ENCODE data around the gene MBP. TPM values are rescaled to one million over a fixed set of nuclear protein-coding genes. Genes with fewer than 3 reads are reported as not detected.

The MBP gene
- total and polyA plus RNA-seq, 2 experiments from 2014 or later: 18.4 to 22.9 TPM

DNA sequence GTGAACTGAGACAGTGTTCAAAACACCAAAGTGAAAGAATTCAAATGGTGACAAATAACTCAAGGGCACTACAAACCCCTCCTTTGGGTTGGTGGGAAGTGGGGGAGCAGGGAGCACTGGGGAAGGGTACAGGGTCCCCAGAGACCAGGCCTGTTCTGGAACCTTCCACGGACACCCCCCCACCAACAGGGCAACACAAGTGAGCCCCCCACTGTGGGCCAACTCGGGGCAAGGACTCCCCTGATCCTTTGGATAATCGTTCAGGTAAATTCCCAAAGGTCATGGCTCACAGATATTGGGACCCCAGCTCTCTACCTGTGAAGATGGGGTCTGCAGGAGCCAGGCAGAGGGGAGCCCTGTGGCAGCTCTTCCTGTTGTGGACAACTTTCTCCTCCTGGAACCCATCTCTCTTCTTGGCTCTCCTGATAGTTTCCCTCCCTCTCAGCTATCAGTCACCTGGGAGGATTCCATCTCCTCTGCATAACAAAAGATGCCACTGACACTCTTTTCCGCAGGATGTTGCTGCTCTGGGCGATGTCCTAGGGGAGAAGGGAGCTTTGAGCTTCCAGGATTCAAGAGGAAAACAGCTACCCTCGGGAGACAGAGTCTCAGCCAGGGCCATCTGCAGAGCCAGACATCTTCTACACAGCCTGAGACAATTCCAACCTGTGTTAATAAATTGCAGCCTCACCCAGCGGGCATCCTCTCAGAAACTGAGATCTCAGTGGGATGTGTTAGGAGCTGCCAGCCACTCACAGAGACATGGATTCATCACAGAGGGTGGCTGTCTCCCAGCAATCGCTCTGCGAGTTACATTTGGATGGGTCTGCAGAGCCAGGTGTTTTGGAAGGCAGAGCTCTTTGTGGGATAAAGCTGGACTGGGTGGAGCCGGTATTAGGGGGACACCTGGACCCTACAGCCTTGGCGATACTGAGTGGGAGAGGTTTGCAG, 35.4 kb downstream of the MBP start:
- Mint-ChIP-seq H3K4me1 (peaks cover 69% of the 10 kb centered on the region), H3K36me3 (ENCODE audit: low read depth) (peaks cover 4% of the 10 kb centered on the region; the same call in 2 of the 3 replicates), H3K27ac (peak overlapping the region; percentile 87), H3K4me3 (peak overlapping the region; percentile 64), H3K27me3 (ENCODE audit: insufficient read depth, low read depth, poor library complexity) (peaks cover 20% of the 10 kb centered on the region), H3K9me3 (no peaks in the 10 kb centered on the region)
- H3K4me2 ChIP-seq: peak overlapping the region; percentile 42
- ATAC-seq (peak; percentile 84), DNase-seq (ENCODE audit: low spot score) (peak; percentile 87)
- H4K20me1 ChIP-seq (replicated peaks; ENCODE audit: insufficient read depth): no peaks in the 10 kb centered on the region
- no peak overlapping the region for H2AFZ ChIP-seq
- no peaks in the 10 kb centered on the region for H3K27me3 ChIP-seq (ENCODE audit: insufficient read depth)
- H3F3A ChIP-seq (replicated peaks; ENCODE audit: low read depth): peaks cover 10% of the 10 kb centered on the region; the same call in 1 of the 2 replicates
- H3K4me3 ChIP-seq: peak overlapping the region; percentile 28
- peaks cover 46% of the 10 kb centered on the region for H3K4me1 ChIP-seq (ENCODE audit: insufficient read depth)
- H3K79me2 ChIP-seq (replicated peaks; ENCODE audit: insufficient read depth): no peaks in the 10 kb centered on the region
- TF ChIP-seq CREB1 (CRISPR knock-in tag; IDR thresholded peaks at IDR 0.05; ENCODE audit: low read depth) (no peak), STAT1 (IDR thresholded peaks at IDR 0.05; ENCODE audit: unreplicated experiment) (no peak), ZNF462 (CRISPR knock-in tag; IDR thresholded peaks at IDR 0.05) (peak; percentile 64), ZNF114 (CRISPR knock-in tag; IDR thresholded peaks at IDR 0.05) (no peak), EZH2 (IDR thresholded peaks at IDR 0.05; ENCODE audit: low read depth, unreplicated experiment) (no peak), JUNB (IDR thresholded peaks at IDR 0.05; ENCODE audit: unreplicated experiment) (no peak), ETS1 (IDR thresholded peaks at IDR 0.05) (peak; percentile 41; the same call in 1 of the 2 replicates), NANOG (IDR thresholded peaks at IDR 0.05; ENCODE audit: borderline replicate concordance) (0 out of 2 replicates have a peak, but pooled peaks have one; percentile 51), EZH2phosphoT487 (IDR thresholded peaks at IDR 0.05; ENCODE audit: unreplicated experiment) (no peak), POLR2AphosphoS5 (IDR thresholded peaks at IDR 0.05; ENCODE audit: low read depth) (0 out of 2 replicates have a peak, but pooled peaks have one; percentile 40), ZNF331 (CRISPR knock-in tag; IDR thresholded peaks at IDR 0.05; ENCODE audit: low read depth) (no peak)
- TF ChIP-seq, protein P1, sequence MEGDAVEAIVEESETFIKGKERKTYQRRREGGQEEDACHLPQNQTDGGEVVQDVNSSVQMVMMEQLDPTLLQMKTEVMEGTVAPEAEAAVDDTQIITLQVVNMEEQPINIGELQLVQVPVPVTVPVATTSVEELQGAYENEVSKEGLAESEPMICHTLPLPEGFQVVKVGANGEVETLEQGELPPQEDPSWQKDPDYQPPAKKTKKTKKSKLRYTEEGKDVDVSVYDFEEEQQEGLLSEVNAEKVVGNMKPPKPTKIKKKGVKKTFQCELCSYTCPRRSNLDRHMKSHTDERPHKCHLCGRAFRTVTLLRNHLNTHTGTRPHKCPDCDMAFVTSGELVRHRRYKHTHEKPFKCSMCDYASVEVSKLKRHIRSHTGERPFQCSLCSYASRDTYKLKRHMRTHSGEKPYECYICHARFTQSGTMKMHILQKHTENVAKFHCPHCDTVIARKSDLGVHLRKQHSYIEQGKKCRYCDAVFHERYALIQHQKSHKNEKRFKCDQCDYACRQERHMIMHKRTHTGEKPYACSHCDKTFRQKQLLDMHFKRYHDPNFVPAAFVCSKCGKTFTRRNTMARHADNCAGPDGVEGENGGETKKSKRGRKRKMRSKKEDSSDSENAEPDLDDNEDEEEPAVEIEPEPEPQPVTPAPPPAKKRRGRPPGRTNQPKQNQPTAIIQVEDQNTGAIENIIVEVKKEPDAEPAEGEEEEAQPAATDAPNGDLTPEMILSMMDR (conservative IDR thresholded peaks at IDR 0.05; ENCODE audit: low read depth in 2 of 2): no peak
- TF ChIP-seq, protein P2, sequence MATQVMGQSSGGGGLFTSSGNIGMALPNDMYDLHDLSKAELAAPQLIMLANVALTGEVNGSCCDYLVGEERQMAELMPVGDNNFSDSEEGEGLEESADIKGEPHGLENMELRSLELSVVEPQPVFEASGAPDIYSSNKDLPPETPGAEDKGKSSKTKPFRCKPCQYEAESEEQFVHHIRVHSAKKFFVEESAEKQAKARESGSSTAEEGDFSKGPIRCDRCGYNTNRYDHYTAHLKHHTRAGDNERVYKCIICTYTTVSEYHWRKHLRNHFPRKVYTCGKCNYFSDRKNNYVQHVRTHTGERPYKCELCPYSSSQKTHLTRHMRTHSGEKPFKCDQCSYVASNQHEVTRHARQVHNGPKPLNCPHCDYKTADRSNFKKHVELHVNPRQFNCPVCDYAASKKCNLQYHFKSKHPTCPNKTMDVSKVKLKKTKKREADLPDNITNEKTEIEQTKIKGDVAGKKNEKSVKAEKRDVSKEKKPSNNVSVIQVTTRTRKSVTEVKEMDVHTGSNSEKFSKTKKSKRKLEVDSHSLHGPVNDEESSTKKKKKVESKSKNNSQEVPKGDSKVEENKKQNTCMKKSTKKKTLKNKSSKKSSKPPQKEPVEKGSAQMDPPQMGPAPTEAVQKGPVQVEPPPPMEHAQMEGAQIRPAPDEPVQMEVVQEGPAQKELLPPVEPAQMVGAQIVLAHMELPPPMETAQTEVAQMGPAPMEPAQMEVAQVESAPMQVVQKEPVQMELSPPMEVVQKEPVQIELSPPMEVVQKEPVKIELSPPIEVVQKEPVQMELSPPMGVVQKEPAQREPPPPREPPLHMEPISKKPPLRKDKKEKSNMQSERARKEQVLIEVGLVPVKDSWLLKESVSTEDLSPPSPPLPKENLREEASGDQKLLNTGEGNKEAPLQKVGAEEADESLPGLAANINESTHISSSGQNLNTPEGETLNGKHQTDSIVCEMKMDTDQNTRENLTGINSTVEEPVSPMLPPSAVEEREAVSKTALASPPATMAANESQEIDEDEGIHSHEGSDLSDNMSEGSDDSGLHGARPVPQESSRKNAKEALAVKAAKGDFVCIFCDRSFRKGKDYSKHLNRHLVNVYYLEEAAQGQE (IDR thresholded peaks at IDR 0.05; ENCODE audit: unreplicated experiment): no peak
- no peaks in the 10 kb centered on the region for H3K9me2 ChIP-seq (ENCODE audit: insufficient read depth)
- H3K36me3 ChIP-seq (ENCODE audit: insufficient read depth): no peaks in the 10 kb centered on the region
- peak overlapping the region; percentile 88 for H3K27ac ChIP-seq (ENCODE audit: low read depth)

Data from GM23338 (cell line).